Measurements from ENCODE around the gene MXRA5.
"Not testable (repeated sequence)": the region's sequence is repeated elsewhere in the genome, so short reads cannot be mapped to it uniquely, and the experiment has no call there.

Gene MXRA5

DNA sequence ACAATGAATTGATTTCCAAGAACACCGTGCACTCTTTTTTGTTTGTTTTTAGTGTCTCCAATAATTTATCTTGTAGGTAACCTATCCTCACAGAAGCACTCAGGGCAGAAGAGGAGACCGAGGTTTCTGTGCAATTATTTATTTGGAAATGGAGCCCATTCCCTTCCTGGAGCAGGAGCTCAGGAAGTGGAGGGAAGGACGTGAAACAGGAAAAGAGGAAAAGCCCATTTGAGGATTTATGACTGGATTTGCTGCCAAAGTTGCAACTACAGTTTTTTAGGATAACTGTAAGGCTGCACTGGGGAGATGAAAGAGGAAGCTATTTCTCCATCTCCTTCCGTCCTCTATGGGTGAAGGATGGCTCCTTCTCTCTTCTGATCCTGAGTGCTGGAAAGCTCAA lies 31.7 kb upstream of the MXRA5 start:
- Histone ChIP-seq H3K36me3 (ENCODE audit: control insufficient read depth in 4 of 4, insufficient read depth in 4 of 4, low read length in 3 of 4) (no peaks in the 10 kb centered on the region), H3K27ac (ENCODE audit: insufficient read depth in 1 of 2, low read depth in 1 of 2, low read length in 2 of 2, poor library complexity in 1 of 2, severe bottlenecking in 2 of 2) (no peak overlapping the region), H3K27me3 (replicated peaks in 2 of 5; ENCODE audit: control insufficient read depth in 4 of 5, insufficient read depth in 5 of 5, low read length in 4 of 5) (peaks cover 0 to 2% (median 0%) of the 10 kb centered on the region in 5 experiments), H3K4me1 (ENCODE audit: control extremely low read depth in 1 of 4, control insufficient read depth in 4 of 4, insufficient read depth in 4 of 4, low read length in 3 of 4) (no peaks in the 10 kb centered on the region), H3K4me3 (ENCODE audit: control insufficient read depth in 1 of 7, extremely low read depth in 1 of 7, insufficient read depth in 4 of 7, low read depth in 2 of 7, low read length in 6 of 7) (no peak overlapping the region), H3K9me3 (ENCODE audit: control extremely low read depth in 1 of 5, control insufficient read depth in 4 of 5, insufficient read depth in 2 of 5, low read depth in 1 of 5, low read length in 4 of 5) (peaks cover 0 to 2% (median 0%) of the 10 kb centered on the region in 5 experiments)
- ChIA-PET POLR2A (no interaction called here), CTCF (no interaction called here)
- WGBS (ENCODE audit: insufficient coverage) = 8% methylated on average over 2 of the region's 4 CpGs
- no peak for DNase-seq

DNA sequence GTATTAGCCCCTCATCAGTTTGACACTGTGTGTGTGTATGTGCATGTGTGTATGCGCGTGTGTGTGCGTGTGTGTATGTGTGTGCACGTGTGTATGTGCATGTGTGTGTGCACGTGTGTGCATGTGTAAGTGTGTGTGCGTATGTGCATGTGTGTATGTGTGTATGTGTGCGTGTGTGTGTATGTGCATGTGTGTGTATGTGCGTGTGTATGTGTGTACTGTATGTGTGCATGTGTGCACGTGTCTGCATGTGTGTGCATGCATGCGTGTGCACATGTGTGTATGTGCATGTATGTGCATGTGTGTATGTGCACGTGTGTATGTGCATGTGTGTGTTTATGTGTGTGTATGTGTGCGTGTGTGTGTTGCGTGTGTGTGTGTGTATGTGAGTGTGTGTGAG lies 31.1 kb upstream of the MXRA5 start:
- Histone ChIP-seq H3K4me3 (ENCODE audit: control insufficient read depth in 1 of 7, extremely low read depth in 1 of 7, insufficient read depth in 4 of 7, low read depth in 2 of 7, low read length in 6 of 7) (no peak overlapping the region), H3K27ac (ENCODE audit: insufficient read depth in 1 of 2, low read depth in 1 of 2, low read length in 2 of 2, poor library complexity in 1 of 2, severe bottlenecking in 2 of 2) (no peak overlapping the region), H3K36me3 (ENCODE audit: control insufficient read depth in 4 of 4, insufficient read depth in 4 of 4, low read length in 3 of 4) (no peaks in the 10 kb centered on the region), H3K9me3 (ENCODE audit: control extremely low read depth in 1 of 5, control insufficient read depth in 4 of 5, insufficient read depth in 2 of 5, low read depth in 1 of 5, low read length in 4 of 5) (peaks cover 0 to 2% (median 0%) of the 10 kb centered on the region in 5 experiments), H3K4me1 (ENCODE audit: control extremely low read depth in 1 of 4, control insufficient read depth in 4 of 4, insufficient read depth in 4 of 4, low read length in 3 of 4) (no peaks in the 10 kb centered on the region), H3K27me3 (replicated peaks in 2 of 5; ENCODE audit: control insufficient read depth in 4 of 5, insufficient read depth in 5 of 5, low read length in 4 of 5) (peaks cover 0 to 2% (median 0%) of the 10 kb centered on the region in 5 experiments)
- ChIA-PET CTCF (no interaction called here), POLR2A (no interaction called here)
- WGBS (ENCODE audit: insufficient coverage) = 85% methylated on average over 9 of the region's 13 CpGs
- no peak for DNase-seq

DNA sequence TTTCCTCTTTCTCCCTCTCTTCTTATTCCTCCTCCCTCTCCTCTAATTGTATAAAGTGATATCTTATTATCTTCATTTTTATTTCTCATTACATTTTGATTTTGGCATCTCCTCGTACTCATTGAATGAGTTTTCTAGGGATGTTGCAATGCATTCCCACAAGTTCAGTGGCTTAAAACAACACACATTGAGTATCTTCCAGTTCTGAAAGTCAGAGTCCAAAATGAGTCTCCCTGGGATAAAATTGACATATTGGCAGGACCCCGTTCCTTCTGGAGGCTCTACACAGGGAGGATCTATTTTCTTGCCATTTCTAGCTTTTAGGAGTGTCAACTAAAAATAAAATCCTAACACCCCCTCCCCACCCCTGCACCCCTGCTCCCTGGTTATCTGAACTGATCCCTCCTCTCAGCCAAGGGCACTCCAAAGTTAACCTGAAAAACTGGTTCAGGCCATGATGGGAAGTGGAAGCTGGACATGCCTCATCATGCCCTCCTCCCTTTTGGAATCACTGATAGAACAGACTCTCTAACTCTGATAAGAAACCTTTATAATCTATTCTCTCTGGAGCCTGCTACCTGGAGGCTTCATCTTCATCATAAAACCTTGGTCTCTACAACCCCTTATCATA lies 29.5 kb upstream of the MXRA5 start:
- CTCF ChIA-PET; POLR2A ChIA-PET; H3K36me3 ChIP-seq (ENCODE audit: control insufficient read depth in 4 of 4, insufficient read depth in 4 of 4, low read length in 3 of 4); H3K27me3 ChIP-seq (replicated peaks in 2 of 5; ENCODE audit: control insufficient read depth in 4 of 5, insufficient read depth in 5 of 5, low read length in 4 of 5); H3K4me3 ChIP-seq (ENCODE audit: control insufficient read depth in 1 of 7, extremely low read depth in 1 of 7, insufficient read depth in 4 of 7, low read depth in 2 of 7, low read length in 6 of 7); H3K27ac ChIP-seq (ENCODE audit: insufficient read depth in 1 of 2, low read depth in 1 of 2, low read length in 2 of 2, poor library complexity in 1 of 2, severe bottlenecking in 2 of 2); H3K9me3 ChIP-seq (ENCODE audit: control extremely low read depth in 1 of 5, control insufficient read depth in 4 of 5, insufficient read depth in 2 of 5, low read depth in 1 of 5, low read length in 4 of 5); DNase-seq; H3K4me1 ChIP-seq (ENCODE audit: control extremely low read depth in 1 of 4, control insufficient read depth in 4 of 4, insufficient read depth in 4 of 4, low read length in 3 of 4): not testable (repeated sequence)
- 75% methylated on average over 1 of the region's 2 CpGs for WGBS (ENCODE audit: insufficient coverage)

DNA sequence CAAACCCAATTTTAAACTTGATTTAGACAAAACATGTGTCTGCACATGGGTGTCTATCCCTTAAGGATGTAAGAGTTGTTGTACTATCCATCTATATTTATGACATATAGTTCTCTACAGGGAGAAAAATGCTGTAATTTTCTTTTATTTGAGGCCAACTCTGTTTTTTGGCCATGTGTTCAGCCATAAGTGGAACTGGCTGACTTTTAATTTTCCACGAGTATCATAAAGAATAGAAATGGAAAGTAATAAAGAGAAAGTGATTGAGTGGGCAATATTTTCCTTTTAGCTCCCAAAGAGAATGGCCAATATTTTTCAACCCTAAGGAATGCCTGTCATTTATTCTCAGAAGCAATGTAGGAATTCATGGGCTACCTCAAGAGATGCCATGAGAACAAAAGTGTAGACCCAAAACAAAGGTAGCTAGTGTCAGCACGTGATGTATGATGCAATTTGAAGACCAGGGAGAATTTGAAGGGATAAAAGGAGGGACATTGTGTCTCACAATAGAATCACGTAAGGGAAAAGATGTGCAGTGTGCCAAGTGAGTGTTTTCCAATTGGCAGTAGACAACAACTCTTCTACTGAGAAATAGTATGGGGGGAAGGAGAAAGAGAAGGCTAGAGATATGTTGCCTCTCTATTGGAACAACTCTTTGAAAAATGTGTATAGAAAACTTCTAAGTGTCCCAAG lies 27.8 kb upstream of the MXRA5 start:
- Histone ChIP-seq H3K4me3 (ENCODE audit: control insufficient read depth in 1 of 7, extremely low read depth in 1 of 7, insufficient read depth in 4 of 7, low read depth in 2 of 7, low read length in 6 of 7) (no peak overlapping the region), H3K4me1 (ENCODE audit: control extremely low read depth in 1 of 4, control insufficient read depth in 4 of 4, insufficient read depth in 4 of 4, low read length in 3 of 4) (no peaks in the 10 kb centered on the region), H3K36me3 (ENCODE audit: control insufficient read depth in 4 of 4, insufficient read depth in 4 of 4, low read length in 3 of 4) (no peaks in the 10 kb centered on the region), H3K9me3 (ENCODE audit: control extremely low read depth in 1 of 5, control insufficient read depth in 4 of 5, insufficient read depth in 2 of 5, low read depth in 1 of 5, low read length in 4 of 5) (peaks cover 0 to 2% (median 0%) of the 10 kb centered on the region in 5 experiments), H3K27ac (ENCODE audit: insufficient read depth in 1 of 2, low read depth in 1 of 2, low read length in 2 of 2, poor library complexity in 1 of 2, severe bottlenecking in 2 of 2) (no peak overlapping the region), H3K27me3 (replicated peaks in 2 of 5; ENCODE audit: control insufficient read depth in 4 of 5, insufficient read depth in 5 of 5, low read length in 4 of 5) (peaks cover 0 to 2% (median 0%) of the 10 kb centered on the region in 5 experiments)
- WGBS (ENCODE audit: insufficient coverage) = 73% methylated on average over 3 of the region's 3 CpGs
- ChIA-PET CTCF (no interaction called here), POLR2A (no interaction called here)
- no peak for DNase-seq

DNA sequence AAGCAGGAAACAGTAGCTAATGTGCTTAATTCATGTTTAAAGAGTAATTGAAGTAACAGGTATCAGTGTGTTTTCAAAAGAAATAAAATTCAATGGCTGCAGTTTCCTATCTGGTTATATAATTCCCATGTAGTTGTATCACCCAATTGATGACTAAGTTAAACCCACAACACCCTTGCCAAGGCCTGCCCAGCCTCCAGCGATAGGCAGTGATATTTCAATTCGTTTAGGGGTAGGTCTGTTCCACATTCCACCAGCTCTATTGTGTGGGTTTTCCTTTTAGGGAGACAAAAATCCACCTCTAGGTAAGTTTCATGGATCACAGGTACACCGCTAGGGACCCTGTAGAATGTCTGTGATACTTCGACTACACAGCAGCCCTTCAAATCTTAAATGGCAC lies 24.7 kb upstream of the MXRA5 start:
- no peak for DNase-seq
- WGBS (ENCODE audit: insufficient coverage) = 89% methylated on average over 4 of the region's 4 CpGs
- Histone ChIP-seq H3K4me1 (ENCODE audit: control extremely low read depth in 1 of 4, control insufficient read depth in 4 of 4, insufficient read depth in 4 of 4, low read length in 3 of 4) (no peaks in the 10 kb centered on the region), H3K9me3 (ENCODE audit: control extremely low read depth in 1 of 5, control insufficient read depth in 4 of 5, insufficient read depth in 2 of 5, low read depth in 1 of 5, low read length in 4 of 5) (no peaks in the 10 kb centered on the region), H3K27me3 (replicated peaks in 2 of 5; ENCODE audit: control insufficient read depth in 4 of 5, insufficient read depth in 5 of 5, low read length in 4 of 5) (peaks cover 0 to 2% (median 0%) of the 10 kb centered on the region in 5 experiments), H3K27ac (ENCODE audit: insufficient read depth in 1 of 2, low read depth in 1 of 2, low read length in 2 of 2, poor library complexity in 1 of 2, severe bottlenecking in 2 of 2) (no peak overlapping the region), H3K4me3 (ENCODE audit: control insufficient read depth in 1 of 7, extremely low read depth in 1 of 7, insufficient read depth in 4 of 7, low read depth in 2 of 7, low read length in 6 of 7) (no peak overlapping the region), H3K36me3 (ENCODE audit: control insufficient read depth in 4 of 4, insufficient read depth in 4 of 4, low read length in 3 of 4) (no peaks in the 10 kb centered on the region)
- CTCF ChIA-PET = no interaction called here
- POLR2A ChIA-PET = no interaction called here

DNA sequence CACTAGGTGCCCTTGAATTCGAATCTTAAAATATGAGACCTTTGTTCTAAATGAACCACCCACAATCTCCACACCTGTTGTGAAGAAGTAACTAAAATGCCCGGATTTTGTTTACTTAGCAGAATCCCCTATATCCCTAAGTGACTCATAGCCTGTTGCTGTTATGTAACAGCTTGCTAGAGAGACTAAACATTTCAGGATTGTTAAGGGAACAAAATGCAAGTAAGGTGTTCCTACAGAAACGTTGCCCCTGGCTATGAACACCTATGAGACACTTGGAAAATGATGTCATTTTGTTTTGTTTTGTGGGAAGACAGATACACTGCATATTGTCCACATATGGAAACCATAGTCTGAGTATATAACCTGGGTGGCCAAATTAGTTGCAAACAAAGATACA lies 24.2 kb upstream of the MXRA5 start:
- 52% methylated on average over 2 of the region's 3 CpGs for WGBS (ENCODE audit: insufficient coverage)
- no peaks in the 10 kb centered on the region for H3K36me3 ChIP-seq (ENCODE audit: control insufficient read depth in 4 of 4, insufficient read depth in 4 of 4, low read length in 3 of 4)
- POLR2A ChIA-PET = no interaction called here
- H3K9me3 ChIP-seq (ENCODE audit: control extremely low read depth in 1 of 5, control insufficient read depth in 4 of 5, insufficient read depth in 2 of 5, low read depth in 1 of 5, low read length in 4 of 5) = no peaks in the 10 kb centered on the region
- no peak overlapping the region for H3K4me3 ChIP-seq (ENCODE audit: control insufficient read depth in 1 of 7, extremely low read depth in 1 of 7, insufficient read depth in 4 of 7, low read depth in 2 of 7, low read length in 6 of 7)
- H3K27ac ChIP-seq (ENCODE audit: insufficient read depth in 1 of 2, low read depth in 1 of 2, low read length in 2 of 2, poor library complexity in 1 of 2, severe bottlenecking in 2 of 2) = no peak overlapping the region
- CTCF ChIA-PET = no interaction called here
- H3K27me3 ChIP-seq (replicated peaks in 2 of 5; ENCODE audit: control insufficient read depth in 4 of 5, insufficient read depth in 5 of 5, low read length in 4 of 5) = peaks cover 0 to 2% (median 0%) of the 10 kb centered on the region in 5 experiments
- DNase-seq = no peak
- no peaks in the 10 kb centered on the region for H3K4me1 ChIP-seq (ENCODE audit: control extremely low read depth in 1 of 4, control insufficient read depth in 4 of 4, insufficient read depth in 4 of 4, low read length in 3 of 4)

DNA sequence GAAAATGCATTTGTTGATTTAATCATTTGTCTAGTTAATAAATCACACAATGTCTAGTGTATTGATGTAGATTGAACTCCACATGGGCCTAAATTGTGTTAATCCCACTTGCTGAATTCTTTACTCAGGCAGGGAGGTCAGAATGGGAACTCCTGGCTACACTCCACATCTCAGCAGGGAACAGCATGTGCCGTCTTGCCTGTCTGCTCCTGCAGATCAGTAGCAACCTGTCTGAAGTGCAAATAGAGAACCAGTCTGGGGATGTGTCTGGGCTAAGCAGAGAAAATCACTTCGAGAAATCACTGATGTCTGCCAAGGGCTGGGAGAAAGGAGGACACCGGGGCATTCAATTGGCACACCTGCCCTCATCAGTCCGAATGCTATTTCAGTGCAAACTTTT lies 16.5 kb upstream of the MXRA5 start:
- H3K27me3 ChIP-seq (replicated peaks in 2 of 5; ENCODE audit: control insufficient read depth in 4 of 5, insufficient read depth in 5 of 5, low read length in 4 of 5) = peaks cover 0 to 4% (median 0%) of the 10 kb centered on the region in 5 experiments
- no peaks in the 10 kb centered on the region for H3K4me1 ChIP-seq (ENCODE audit: control extremely low read depth in 1 of 4, control insufficient read depth in 4 of 4, insufficient read depth in 4 of 4, low read length in 3 of 4)
- no peaks in the 10 kb centered on the region for H3K9me3 ChIP-seq (ENCODE audit: control extremely low read depth in 1 of 5, control insufficient read depth in 4 of 5, insufficient read depth in 2 of 5, low read depth in 1 of 5, low read length in 4 of 5)
- H3K27ac ChIP-seq (ENCODE audit: insufficient read depth in 1 of 2, low read depth in 1 of 2, low read length in 2 of 2, poor library complexity in 1 of 2, severe bottlenecking in 2 of 2) = no peak overlapping the region
- DNase-seq = no peak
- ChIA-PET POLR2A (no interaction called here), CTCF (no interaction called here)
- H3K4me3 ChIP-seq (ENCODE audit: control insufficient read depth in 1 of 7, extremely low read depth in 1 of 7, insufficient read depth in 4 of 7, low read depth in 2 of 7, low read length in 6 of 7) = no peak overlapping the region
- WGBS (ENCODE audit: insufficient coverage) = 89% methylated on average over 4 of the region's 4 CpGs
- H3K36me3 ChIP-seq (ENCODE audit: control insufficient read depth in 4 of 4, insufficient read depth in 4 of 4, low read length in 3 of 4) = no peaks in the 10 kb centered on the region

Measured in common myeloid progenitor, CD34-positive (primary cell).